ENCODE measurements around the gene PARD3B.

PARD3B gene

GRCh38 chr2:204776781-204777559 lies 231.7 kb downstream of the PARD3B start:
- in situ Hi-C loops (cut with MboI; ENCODE audit: low pct_unique_long_range_greater_than_20kb, low sequenced_read_pairs), result no loop called here
- DNase-seq, result no peak

GRCh38 chr2:204779771-204780170 lies 234.5 kb downstream of the PARD3B start:
- in situ Hi-C loops (cut with MboI; ENCODE audit: low pct_unique_long_range_greater_than_20kb, low sequenced_read_pairs), result no loop called here
- DNase-seq, result no peak

- in situ Hi-C loops (cut with MboI; ENCODE audit: low pct_unique_long_range_greater_than_20kb, low sequenced_read_pairs), result no loop called here
- no peak for DNase-seq
Measured at GRCh38 chr2:204781941-204782340, 236.7 kb downstream of the PARD3B start.

- DNase-seq, result no peak
- in situ Hi-C loops (cut with MboI; ENCODE audit: low pct_unique_long_range_greater_than_20kb, low sequenced_read_pairs), result no loop called here
Measured at GRCh38 chr2:204790076-204790475, 244.8 kb downstream of the PARD3B start.

GRCh38 chr2:204791230-204791629 lies 246.0 kb downstream of the PARD3B start:
- in situ Hi-C loops (cut with MboI; ENCODE audit: low pct_unique_long_range_greater_than_20kb, low sequenced_read_pairs), result no loop called here
- DNase-seq, result no peak

GRCh38 chr2:204794624-204795023 lies 249.3 kb downstream of the PARD3B start:
- in situ Hi-C loops (cut with MboI; ENCODE audit: low pct_unique_long_range_greater_than_20kb, low sequenced_read_pairs), result no loop called here
- no peak for DNase-seq

GRCh38 chr2:204795156-204795555 lies 249.9 kb downstream of the PARD3B start:
- no peak for DNase-seq
- in situ Hi-C loops (cut with MboI; ENCODE audit: low pct_unique_long_range_greater_than_20kb, low sequenced_read_pairs), result no loop called here

- in situ Hi-C loops (cut with MboI; ENCODE audit: low pct_unique_long_range_greater_than_20kb, low sequenced_read_pairs), result no loop called here
- no peak for DNase-seq
Measured at GRCh38 chr2:204796581-204796980, 251.3 kb downstream of the PARD3B start.

GRCh38 chr2:204799791-204800190 lies 254.5 kb downstream of the PARD3B start:
- DNase-seq, result no peak
- in situ Hi-C loops (cut with MboI; ENCODE audit: low pct_unique_long_range_greater_than_20kb, low sequenced_read_pairs), result no loop called here

GRCh38 chr2:204808494-204808893 lies 263.2 kb downstream of the PARD3B start:
- in situ Hi-C loops (cut with MboI; ENCODE audit: low pct_unique_long_range_greater_than_20kb, low sequenced_read_pairs), result no loop called here
- no peak for DNase-seq

- no peak for DNase-seq
- in situ Hi-C loops (cut with MboI; ENCODE audit: low pct_unique_long_range_greater_than_20kb, low sequenced_read_pairs), result no loop called here
Measured at GRCh38 chr2:204824751-204825453, 279.6 kb downstream of the PARD3B start.

- no peak for DNase-seq
- in situ Hi-C loops (cut with MboI; ENCODE audit: low pct_unique_long_range_greater_than_20kb, low sequenced_read_pairs), result no loop called here
Measured at GRCh38 chr2:204825681-204826080, 280.4 kb downstream of the PARD3B start.

- DNase-seq, result no peak
- in situ Hi-C loops (cut with MboI; ENCODE audit: low pct_unique_long_range_greater_than_20kb, low sequenced_read_pairs), result no loop called here
Measured at GRCh38 chr2:204827701-204828590, 282.7 kb downstream of the PARD3B start.

GRCh38 chr2:204834716-204835384 lies 289.6 kb downstream of the PARD3B start:
- in situ Hi-C loops (cut with MboI; ENCODE audit: low pct_unique_long_range_greater_than_20kb, low sequenced_read_pairs), result no loop called here
- DNase-seq, result no peak

GRCh38 chr2:204835786-204836185 lies 290.5 kb downstream of the PARD3B start:
- DNase-seq, result no peak
- in situ Hi-C loops (cut with MboI; ENCODE audit: low pct_unique_long_range_greater_than_20kb, low sequenced_read_pairs), result no loop called here

- DNase-seq, result no peak
- in situ Hi-C loops (cut with MboI; ENCODE audit: low pct_unique_long_range_greater_than_20kb, low sequenced_read_pairs), result no loop called here
Measured at GRCh38 chr2:204840504-204840903, 295.2 kb downstream of the PARD3B start.

GRCh38 chr2:204842068-204842467 lies 296.8 kb downstream of the PARD3B start:
- in situ Hi-C loops (cut with MboI; ENCODE audit: low pct_unique_long_range_greater_than_20kb, low sequenced_read_pairs), result no loop called here
- DNase-seq, result no peak

GRCh38 chr2:204842661-204843485 lies 297.6 kb downstream of the PARD3B start:
- DNase-seq, result no peak
- in situ Hi-C loops (cut with MboI; ENCODE audit: low pct_unique_long_range_greater_than_20kb, low sequenced_read_pairs), result no loop called here

All from KBM-7 (cell line).